GM21423 (cell line): ENCODE results near the gene MAPK8IP3.
"Not testable (repeated sequence)": the region's sequence is repeated elsewhere in the genome, so short reads cannot be mapped to it uniquely, and the experiment has no call there.

Experiments used
- ATAC-seq: cut with Tn5 transposase; IDR thresholded peaks from one replicate; pipeline ENCODE4 v1.9.1; 2021; ENCODE audit warnings: mild to moderate bottlenecking, moderate library complexity; ENCODE audit not compliant: unreplicated experiment

The MAPK8IP3 gene

GRCh38 chr16:1708083-1708767 lies 2.2 kb downstream of the MAPK8IP3 start:
- ATAC-seq = no peak

GRCh38 chr16:1708768-1709180 lies 2.8 kb downstream of the MAPK8IP3 start:
- no peak for ATAC-seq

GRCh38 chr16:1709356-1709755 lies 3.4 kb downstream of the MAPK8IP3 start:
- no peak for ATAC-seq

GRCh38 chr16:1710811-1711507 lies 5.0 kb downstream of the MAPK8IP3 start:
- no peak for ATAC-seq

- no peak for ATAC-seq
Measured at GRCh38 chr16:1712791-1713261, 6.8 kb downstream of the MAPK8IP3 start.

GRCh38 chr16:1713331-1713730 lies 7.3 kb downstream of the MAPK8IP3 start:
- no peak for ATAC-seq

GRCh38 chr16:1713933-1714332 lies 7.9 kb downstream of the MAPK8IP3 start:
- no peak for ATAC-seq

- ATAC-seq = no peak
Measured at GRCh38 chr16:1715220-1715619, 9.2 kb downstream of the MAPK8IP3 start.

GRCh38 chr16:1718236-1718635 lies 12.2 kb downstream of the MAPK8IP3 start:
- ATAC-seq = not testable (repeated sequence)

- not testable (repeated sequence) for ATAC-seq
Measured at GRCh38 chr16:1719559-1720229, 13.7 kb downstream of the MAPK8IP3 start.

GRCh38 chr16:1721372-1721771 lies 15.4 kb downstream of the MAPK8IP3 start:
- no peak for ATAC-seq

- no peak for ATAC-seq
Measured at GRCh38 chr16:1723450-1724147, 17.6 kb downstream of the MAPK8IP3 start.

- no peak for ATAC-seq
Measured at GRCh38 chr16:1724491-1724890, 18.5 kb downstream of the MAPK8IP3 start.

GRCh38 chr16:1726661-1727502 lies 20.9 kb downstream of the MAPK8IP3 start:
- no peak for ATAC-seq

GRCh38 chr16:1727651-1728624 lies 21.9 kb downstream of the MAPK8IP3 start:
- ATAC-seq = no peak

GRCh38 chr16:1729026-1729425 lies 23.0 kb downstream of the MAPK8IP3 start:
- no peak for ATAC-seq

GRCh38 chr16:1729445-1729844 lies 23.4 kb downstream of the MAPK8IP3 start:
- ATAC-seq = no peak

- no peak for ATAC-seq
Measured at GRCh38 chr16:1731073-1731472, 25.1 kb downstream of the MAPK8IP3 start.

- no peak for ATAC-seq
Measured at GRCh38 chr16:1731603-1732002, 25.6 kb downstream of the MAPK8IP3 start.
